GM18868 (cell line): ENCODE measurements around the gene DAAM1.

Experiments
- ATAC-seq: cut with Tn5 transposase; IDR thresholded peaks from one replicate; pipeline ENCODE4 v1.9.1; 2021; ENCODE audit warnings: mild to moderate bottlenecking, moderate library complexity; ENCODE audit not compliant: unreplicated experiment

Gene DAAM1

DNA sequence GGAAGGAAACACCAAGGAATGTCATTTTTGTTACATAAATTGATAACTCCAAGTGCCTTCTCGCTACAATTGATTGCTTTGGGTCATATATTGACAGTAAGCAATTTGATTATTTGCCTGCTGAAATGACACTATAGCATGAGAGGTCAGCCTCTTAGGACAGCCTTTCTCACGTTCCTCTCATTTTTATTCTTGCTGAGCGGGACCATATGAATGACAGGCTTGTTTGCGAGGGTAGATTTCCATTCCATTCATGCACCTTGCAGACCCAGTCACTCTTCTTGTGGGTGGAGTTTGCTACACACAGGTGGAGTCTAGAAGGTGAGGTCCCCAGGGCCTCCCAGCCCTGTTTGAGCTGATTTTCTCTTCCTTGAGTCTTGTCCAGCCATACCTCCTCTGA lies 27.3 kb downstream of the DAAM1 start:
- ATAC-seq, result no peak

DNA sequence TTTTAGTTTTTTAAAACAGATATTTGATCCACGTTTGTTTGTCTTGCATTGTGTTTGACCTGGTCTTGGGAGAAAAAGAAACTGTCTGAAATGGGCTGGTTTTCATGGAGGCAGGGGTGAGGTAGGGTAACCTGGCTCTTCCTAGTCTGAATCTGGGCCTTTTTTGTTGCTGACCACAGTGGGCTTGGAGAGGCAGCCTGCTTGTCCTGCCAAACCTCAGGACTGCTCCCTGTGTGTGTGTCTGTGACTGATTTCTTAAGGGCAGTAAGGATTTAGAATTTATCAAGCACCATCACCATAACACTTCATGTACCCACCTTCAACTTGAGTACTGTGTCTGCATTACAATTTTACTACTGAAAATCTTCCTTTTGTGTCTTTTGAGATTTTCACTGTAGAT lies 28.5 kb downstream of the DAAM1 start:
- ATAC-seq, result no peak

DNA sequence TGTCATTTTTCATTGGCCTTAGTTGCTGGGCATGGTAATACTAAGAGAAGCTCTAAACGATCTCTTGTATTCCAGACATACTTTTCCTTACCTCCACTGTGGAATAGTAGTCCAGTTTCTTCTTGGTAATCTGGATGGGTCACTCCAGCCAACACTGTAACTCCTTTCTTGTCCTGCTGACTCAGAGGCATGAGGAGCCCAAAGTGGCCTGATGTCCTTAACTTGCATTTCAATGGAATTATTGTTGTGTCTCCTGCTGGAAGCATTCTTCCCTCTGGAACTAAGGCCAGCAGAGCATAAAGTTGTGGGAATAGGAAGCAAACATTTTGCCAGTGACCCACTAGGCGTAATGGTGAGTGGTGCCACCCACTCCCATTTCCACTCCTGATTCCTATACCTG lies 33.1 kb downstream of the DAAM1 start:
- ATAC-seq, result no peak

DNA sequence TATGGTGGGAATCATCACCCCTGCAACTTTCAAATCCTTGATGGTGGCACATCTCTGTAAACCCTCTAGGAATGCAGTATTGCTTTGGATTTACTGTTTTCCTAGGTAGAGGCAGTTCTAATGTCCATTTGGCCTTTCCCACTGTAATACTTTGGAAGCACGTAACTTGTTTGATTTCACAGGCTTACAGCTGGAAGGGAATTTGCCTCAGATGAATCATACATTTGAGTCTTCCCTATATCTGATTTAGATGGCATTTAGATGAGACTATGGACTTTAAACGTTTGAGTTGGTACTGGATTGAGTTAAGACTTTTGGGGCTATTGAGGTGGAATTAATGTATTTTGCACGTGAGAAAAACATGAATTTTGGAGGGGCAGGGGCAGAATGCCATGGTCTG lies 35.9 kb downstream of the DAAM1 start:
- ATAC-seq, result no peak

DNA sequence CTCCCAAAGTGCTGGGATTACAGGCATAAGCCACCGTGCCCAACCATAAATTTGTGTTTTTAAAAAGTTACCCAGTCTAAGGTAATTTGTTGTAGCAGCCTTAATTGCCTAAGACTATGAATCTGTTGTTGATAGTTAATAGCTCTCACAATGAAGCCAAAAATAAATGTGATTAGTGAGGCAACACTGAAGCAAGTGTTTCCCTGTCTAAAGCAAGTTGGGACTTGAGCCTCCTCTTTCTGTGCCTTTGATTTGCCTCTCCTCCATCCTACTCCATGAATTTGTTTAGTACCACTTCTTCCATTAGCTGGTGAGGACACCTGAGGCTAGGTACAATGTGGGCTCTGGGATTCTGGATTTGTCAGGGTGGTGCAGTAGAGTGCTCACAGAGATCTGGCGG lies 36.8 kb downstream of the DAAM1 start:
- ATAC-seq, result no peak

DNA sequence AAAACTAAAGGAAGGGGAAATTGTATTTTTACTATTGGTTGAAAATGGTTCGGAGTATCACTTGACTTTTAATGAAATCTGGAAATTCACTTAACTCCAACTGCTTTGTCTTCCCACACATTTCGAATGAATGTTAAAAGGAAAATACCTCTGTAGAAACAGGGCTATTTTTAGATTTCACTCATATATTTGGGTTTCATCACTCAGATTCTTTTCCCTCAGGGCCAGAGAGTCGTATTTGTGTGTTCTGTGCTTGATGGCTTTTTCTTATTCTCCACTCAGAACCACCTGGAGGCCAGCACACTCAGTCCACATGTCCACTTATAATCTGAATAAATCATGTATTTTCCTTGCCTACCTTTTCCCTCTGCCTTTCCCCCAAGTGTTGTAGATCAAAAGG lies 40.0 kb downstream of the DAAM1 start:
- no peak for ATAC-seq

DNA sequence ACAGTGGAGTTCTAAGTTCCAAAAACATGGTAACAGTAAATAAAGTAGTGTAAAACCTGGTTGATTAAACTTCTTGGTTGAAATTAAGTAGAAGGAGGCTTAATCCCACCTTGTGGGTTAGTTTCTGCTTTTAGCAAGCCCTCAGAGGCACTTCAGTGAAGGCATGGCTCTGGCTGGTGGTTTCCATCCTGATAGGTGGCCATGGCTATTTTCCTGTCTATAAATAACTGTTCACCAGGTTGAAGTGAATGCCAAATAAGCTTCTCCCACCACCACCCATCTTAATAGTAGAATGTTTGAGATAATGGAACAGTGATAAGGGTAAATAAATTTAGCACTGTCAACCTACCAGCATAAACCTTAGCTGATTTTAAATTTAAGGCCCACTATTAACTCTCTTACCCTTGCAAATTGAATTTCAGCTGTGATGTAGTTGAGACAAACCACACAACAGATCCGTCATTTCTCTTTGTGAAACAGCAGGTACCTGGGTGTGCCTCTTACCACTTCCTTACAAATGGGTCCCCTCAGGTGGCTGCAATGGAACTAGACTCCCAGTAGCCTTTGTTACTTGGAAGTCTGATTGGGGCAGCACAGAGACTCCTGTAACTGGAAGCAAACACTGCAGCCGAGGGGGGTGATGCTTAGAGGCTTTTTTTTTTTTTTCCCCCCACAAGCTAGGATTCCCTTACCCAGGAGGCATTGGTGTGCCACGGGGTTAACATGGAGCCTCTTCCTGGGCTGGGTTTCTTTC lies 41.4 kb downstream of the DAAM1 start:
- no peak for ATAC-seq

DNA sequence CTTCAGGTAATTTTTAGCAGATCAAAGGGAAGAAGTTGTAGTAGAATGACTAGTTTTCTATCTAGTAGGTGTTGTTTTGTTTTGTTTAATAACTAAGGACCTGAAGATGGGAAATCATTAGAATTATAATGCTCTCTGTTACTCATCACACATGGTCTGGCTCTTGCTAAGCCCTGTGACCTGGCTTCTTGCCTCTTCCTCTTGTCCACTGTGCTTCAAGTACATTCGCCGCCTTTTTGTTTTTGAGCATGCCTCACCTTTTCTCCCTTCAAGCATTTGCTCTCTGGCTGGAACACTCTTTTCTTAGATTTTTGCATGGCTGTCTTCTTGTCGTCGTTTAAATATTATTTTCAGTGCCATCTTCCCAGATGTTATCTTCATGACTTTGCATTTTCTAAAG lies 47.7 kb downstream of the DAAM1 start:
- no peak for ATAC-seq

DNA sequence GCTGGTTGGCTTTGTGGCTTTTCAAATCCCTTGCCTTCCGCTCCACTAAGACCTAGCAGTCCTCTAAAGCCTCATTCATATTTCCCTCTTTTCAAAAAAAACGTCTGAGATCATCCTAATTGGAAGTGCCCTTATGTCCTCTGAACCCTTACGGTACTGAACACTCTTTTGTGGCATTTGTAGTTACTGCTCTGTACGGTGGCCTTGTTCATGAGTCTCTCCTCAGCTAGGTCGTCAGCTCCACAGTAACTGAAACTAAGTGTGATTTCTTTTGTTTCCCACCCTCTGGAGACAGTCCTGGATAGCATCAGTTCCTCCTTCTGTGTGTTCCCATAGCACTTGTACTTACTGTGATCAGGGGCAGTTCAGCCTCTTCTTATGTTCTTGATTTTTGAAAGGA lies 49.7 kb downstream of the DAAM1 start:
- ATAC-seq, result no peak

DNA sequence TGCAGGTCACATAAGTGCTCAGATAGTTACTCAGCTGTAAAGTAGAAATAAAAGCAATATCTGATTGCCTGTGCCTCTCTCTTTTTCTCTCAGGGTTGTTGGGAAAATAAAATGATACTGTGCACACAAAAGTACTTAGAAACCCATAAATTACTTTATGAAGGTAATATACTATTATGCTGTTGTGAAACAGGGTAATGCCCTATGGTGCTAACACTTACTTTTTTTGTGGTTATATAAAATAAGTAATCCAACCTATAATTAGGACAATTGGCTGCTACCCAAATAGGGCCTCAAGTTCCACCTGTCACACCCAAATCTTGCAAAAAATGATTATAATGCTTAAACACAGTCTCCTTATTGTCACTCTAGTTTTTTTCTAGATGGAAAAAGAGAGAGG lies 50.6 kb downstream of the DAAM1 start:
- ATAC-seq, result no peak

DNA sequence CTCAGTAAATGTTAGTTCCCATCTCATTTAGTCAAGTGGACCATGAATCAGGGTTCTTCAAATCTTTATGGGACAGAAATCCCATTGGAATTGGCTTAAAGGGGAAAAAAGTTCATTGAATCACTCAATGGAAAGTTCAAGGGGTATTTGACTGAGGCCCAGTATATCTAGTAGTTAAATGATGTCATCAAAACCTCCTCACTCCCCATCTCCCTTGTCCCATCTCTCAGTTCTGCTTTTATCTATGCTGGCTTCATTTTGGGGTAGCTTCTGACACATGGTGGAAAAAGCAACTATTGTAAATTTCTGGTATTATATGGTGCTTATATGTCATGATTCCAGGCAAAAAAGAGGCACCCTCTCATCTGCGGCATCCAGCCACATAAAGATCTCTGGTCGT lies 51.9 kb downstream of the DAAM1 start:
- peak; percentile 94 for ATAC-seq

DNA sequence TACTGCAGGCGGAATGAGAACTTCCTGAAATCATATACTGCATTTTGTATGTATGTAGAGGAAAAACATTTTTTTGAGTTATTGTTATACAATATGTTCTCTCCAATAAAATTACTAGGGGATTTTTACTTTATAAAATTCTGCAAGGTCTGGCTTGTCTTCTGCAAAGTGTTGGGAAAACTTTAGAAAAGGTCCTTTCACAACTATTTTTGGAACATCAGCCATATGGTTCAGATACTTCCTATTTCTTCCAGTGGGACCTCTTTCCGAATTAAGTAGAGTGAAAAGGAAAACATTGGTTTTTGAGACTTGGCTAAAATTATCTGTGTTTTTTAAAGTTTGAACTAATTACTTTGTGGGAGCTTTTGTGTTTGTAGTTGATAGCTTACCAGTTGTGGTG lies 52.7 kb downstream of the DAAM1 start:
- ATAC-seq, result no peak

DNA sequence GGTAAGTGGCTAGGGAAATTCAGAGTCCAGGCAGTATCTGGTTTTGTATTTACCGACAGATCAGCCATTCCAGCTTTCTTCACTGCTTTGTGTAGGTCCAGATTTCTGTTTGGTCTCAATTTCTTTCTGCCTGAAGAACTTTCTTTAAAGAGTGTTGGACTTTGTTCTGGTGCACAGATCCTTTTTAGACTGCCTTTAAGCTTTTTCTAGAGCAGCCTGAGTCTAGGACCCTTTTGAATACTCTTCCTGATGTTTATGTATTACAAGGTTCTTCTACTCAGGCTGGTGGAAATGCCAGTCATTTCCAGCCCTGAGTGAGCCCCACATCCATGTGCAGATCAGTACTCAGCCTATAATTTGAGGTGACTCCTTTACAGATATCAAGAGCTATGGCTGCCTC lies 54.7 kb downstream of the DAAM1 start:
- ATAC-seq, result no peak

DNA sequence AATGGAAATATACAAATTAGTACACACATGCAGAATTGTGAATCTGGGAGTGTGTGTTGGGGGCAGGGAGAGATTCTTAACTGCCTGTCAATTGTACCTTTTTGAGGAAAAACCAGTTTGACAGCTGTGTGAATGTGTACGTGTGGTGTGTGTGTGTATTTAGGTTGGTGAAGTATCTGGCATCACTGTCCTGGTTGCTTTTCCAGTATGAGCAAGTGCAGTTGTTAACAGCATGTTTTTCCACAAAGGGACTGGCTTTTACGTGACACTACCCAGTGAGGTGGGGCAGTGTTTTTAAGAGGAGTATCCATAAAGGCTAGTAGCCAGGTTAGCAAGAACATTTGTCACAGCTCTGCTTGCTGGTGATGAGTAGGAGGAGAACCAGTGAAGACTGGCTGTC lies 56.1 kb downstream of the DAAM1 start:
- ATAC-seq, result no peak

DNA sequence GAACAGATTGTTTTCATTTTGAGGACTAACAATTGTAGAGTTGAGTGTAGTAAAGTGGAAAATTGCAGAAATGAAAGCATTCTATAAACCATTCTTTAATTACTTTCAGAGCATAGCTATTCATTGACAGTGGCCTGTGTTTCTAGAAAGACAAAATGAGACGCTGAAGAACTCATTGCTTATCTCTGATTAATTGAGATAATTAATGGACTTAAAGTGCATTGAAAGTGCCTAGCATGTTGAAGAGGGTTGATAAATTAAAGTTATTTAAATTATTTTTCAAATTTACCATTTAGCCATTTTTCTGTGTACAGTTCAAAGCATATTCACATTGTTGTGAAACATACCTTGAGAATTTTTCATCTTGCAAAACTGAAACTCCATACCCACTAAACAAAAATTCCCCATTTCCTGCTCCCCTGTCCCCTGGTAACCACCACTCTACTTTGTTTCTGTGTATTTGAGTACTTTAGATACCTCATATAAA lies 57.4 kb downstream of the DAAM1 start:
- ATAC-seq, result peak; percentile 89

DNA sequence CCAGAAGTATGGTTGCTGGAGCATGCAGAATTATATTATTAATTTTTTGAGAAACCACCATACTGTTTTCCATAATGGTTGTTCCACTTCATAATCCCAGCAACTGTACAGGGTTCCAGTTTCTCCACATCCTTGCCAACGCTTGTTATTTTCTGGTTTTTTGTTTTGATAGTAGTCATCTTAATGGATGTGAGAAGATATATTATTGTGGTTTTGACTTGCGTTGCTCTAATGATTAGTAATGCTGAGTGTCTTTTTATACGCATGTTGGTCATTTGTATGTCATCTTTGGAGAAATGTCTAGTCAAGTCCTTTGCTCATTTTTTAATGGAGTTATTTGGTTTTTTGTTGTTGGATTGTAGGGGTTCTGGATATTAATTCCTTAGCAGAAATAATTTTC lies 58.1 kb downstream of the DAAM1 start:
- no peak for ATAC-seq

DNA sequence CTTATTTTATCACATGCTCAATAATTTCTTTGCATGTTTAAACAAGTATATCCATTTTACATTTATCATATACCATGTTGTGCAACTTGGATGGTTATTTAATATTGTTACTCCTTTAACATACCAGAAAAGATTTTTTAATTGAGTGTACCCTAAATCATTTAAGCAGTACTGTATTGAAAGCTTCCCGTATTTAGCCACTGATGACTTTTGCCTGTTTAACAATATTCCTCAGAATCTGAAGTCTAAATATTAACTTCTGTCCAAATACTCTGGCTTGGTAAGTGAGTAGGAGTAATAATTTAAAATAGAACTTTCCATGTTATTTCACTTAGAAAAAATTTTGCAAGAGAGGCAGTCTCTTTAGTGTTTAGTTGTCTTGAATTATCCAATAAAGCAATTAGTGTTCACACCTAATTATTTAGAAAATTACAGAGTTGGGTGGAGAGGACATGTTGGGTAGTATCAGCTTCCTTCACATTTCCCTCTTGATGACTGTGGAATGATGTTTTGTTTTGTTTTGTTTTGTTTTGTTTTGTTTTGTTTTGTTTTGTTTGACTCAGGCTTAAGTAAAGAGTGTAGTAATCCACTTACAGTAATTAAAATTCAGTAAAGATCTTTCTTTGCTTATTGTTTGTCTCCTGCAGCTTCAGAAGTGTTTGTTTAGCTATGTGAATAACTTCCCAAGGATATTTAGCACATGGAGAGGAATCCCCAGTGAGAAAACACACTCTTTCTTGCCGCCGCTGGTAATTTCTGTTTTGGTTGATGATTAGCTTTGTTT lies 59.5 kb downstream of the DAAM1 start:
- no peak for ATAC-seq

DNA sequence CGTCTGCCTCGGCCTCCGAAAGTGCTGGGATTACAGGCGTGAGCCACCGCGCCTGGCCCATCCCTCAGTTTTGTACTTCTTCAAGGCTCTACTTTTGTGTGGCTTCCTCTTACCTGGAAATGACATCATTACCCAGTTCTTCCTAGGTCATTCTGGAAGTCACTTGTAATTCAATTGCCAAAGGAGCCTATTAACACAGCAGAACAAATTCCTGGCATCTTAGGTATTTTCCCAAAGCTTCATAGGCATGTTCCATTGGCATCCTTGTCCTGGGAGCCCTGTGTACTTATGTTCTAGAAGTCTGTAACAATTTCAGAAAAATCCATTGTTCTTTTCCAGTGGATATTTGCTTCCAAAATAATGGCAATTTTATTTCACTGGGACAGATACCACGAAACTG lies 60.6 kb downstream of the DAAM1 start:
- no peak for ATAC-seq

DNA sequence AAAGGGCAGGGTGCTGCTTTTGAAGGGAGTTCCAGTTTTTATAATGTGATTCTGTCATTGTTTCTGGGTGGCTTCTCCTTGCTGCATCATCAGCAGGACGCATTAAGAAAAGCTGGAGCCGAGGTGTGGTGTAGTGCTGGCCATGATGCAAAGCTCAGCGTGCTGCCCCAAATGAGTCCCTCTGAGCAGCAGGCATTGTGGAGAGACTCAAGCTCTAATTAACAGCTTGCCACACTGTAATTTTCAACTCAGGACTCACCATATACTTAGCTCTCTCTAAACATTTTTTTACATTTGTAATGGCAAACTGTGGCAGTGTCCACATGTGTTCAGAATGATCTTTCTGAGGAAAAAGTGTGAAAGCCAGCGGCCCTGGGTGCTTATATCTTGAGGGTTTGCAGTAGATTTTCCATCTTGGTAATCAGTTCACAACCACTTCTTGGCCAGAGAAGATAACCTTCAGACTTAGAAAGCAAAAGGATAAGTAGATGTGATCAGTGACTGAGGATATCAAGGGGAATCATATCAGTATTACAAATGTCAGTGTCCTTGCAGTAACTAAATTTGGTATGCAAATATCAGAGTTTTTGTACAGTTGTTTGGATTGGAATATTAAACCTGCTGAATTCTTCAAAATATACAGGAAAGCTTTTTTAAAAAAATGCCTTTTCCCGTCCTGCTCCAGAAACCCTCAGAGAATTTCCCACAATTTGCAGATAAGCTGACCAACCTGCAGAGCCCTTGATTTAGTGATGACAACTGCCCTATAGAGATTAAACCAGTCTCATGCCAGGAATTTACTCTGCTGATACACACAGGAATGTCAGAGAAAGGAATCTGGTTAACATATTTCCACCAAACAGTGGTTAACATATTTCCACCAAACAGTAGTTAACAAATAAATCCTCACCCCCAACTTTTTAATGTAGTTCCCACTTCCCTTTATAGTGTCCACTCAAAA lies 63.6 kb downstream of the DAAM1 start:
- ATAC-seq, result no peak

DNA sequence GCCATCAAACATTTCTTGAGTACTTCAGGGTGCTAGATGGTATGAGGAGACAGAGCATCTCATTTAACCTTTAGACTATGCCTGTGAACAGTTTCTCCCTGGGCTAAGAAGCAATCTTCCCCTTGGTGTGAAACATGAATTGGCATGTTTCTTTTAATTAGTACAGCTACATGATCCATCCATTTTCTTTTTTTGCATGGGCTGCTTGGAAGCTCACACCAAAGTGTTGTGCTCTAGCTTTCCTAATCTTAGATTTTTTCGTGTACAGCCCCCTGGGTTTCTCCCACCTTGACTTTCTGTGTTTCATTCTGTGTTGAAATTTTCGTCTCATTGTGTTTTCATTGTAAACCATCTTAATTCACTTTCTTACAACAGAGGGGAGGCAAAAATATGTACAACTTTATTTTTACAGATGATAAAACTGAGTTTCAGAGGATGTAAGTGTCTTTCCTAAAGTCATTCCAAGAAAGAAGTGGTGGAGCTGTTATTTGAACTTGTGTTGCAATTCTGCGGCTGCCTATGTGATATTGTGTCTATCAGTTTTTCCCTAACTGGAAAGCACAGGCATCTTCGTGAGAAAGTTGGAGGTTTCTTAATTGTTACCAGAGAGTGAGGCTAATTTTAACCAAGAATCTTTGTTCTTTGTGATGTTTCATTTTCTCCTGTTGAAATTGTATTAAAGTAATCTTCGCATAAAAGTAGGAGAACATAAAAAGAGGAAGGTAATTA lies 64.5 kb downstream of the DAAM1 start:
- ATAC-seq, result no peak

DNA sequence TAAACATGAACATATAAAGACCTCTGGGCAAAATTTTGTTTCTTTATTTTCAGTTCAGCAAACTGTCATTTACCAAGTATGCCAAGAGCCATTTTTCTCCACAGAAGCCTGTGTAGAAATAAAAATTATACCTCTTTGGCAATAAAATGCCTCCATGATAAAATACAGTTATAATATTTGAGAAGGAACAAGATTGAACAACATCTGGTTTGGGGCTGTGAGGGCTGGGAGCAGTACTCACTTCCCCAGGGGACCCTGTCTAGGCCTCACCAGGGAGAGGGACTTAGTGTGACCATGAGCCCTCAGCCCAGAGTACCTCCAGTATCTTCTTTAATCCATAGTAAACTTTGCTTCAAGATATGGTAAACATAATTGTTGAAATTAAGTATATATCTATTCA lies 65.1 kb downstream of the DAAM1 start:
- ATAC-seq, result no peak
